ENCODE measurements around the gene SLC30A3. TPM values are rescaled to one million over a fixed set of nuclear protein-coding genes. Genes with fewer than 3 reads are reported as not detected.
A peak's percentile ranks its signal among the peaks of the same experiment; 100 is the strongest.

SLC30A3 gene
- total RNA-seq, 1 donor from 2014 or later = 0.82 TPM

DNA sequence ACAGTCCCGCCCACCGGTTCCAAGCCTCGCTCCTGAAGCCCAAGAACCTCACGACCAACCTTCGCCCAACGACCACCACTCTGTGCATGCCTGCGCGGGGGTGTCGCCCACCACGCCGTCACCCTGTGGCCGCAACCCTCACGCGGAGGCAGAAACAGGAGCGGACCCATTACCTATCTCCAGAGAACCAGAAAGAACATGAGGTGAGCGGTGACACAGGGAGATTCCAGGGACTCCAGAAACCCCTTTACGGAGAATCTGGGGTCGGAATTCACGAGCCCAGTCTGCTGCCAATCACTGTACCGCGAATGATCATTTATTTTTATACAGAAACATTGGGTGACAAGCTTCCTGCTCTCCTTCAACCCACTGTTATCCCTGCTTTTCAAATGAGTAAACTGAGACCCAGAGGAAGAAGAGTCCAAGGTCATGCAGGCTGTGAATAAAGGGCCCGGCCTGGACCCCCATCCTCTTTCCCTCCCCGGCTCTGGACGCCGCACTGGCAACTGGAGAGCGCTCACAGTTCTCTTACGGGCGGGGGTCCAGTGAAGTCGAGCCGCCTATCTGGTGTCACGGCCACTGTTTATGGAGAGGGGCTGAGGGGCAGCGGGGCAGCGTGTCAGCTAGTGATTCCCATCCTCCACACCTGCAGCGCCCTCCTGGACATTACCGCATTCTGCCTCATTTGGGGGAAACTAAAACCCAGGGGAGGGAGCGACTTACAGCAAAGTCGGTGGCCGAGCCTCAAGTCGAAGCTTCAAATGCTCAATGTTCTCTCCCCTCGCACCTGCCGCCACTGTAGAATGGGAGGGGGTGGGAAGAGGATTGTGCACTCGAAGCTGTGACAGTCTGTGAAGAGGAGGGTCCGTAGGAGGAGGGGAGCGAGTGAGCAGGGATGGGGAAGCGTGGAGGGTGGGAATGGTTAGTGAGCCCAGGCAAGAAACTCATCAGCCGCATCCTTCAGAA is 723 bp upstream of the SLC30A3 start:
- FAIRE-seq (no peak), DNase-seq (ENCODE audit: low spot score in 2 of 2) (peak; percentile 34 to 52)

DNA sequence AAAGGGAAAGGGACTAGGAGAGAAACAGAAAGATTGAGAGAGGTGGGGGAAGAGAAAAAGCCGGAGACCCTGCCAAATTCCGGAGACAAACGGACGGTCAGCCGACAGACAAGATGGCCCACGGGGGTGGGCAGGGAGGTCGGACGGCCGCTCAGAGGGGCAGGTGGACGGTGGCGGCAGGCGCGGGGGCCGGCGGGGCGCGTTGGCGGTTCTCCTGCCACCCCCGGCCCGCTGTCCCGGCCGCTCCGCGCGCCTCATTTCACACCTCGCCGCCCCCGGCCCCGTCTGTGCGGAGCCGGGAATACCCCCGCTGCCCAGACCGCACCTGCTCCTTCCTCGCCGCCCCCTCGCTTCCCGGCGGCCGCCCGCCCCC is 935 bp downstream of the SLC30A3 start:
- FAIRE-seq = no peak
- DNase-seq (ENCODE audit: low spot score in 2 of 2) = peak in 1 of 2 donors; percentile 34

DNA sequence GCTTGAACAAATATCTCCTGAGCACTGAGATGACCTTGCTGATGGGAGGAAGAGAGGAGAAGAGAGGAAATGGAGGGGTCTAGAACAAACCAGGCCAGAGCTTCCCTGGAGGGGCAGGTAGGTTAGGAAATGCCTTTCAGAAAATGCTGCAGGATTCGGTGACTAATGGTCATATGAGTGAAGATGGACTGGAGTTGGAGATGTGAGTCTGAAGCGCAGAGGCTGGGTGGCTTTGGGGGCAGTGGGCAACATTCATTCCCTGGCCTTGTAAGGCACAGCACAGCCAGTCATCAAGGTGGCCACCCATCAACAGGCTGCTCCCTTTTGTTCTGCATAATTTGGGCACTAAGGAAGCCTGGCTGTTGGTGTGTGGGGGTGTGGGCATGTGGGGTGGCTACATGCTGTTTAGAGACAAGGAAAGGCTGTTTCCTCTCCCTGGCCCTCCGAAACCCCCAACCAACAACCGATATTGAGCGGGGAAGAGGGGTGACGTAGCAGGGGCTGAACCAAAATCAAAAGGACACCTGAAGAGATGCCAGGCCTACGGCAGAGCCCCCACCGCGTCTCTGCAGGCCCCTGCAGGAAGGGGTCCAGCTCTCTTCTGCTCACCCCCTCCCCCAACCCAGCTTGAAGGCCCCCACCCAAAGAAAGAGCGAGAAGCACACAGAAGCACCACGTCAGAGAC is 1.5 kb downstream of the SLC30A3 start:
- FAIRE-seq (no peak), DNase-seq (ENCODE audit: low spot score in 2 of 2) (no peak)

DNA sequence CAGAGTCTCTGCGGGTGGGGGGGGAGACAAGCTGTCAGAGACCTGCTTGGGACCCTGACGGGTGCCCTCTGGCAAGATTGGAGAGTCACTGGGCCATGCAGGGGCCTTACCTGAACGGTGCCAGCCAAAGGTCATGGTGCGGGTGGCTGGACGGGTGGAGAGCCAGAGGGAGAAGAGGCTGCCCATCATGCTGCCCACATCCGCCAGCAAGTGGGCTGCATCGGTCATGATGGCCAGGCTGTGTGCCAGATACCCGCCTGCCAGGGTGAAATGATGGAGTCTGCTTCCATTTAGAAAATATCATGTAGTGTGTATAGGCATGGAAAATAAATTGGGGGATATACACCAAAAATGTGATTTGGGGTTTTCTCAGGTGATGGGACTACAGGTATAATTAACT is 4.8 kb downstream of the SLC30A3 start:
- FAIRE-seq (no peak), DNase-seq (ENCODE audit: low spot score in 2 of 2) (no peak)

DNA sequence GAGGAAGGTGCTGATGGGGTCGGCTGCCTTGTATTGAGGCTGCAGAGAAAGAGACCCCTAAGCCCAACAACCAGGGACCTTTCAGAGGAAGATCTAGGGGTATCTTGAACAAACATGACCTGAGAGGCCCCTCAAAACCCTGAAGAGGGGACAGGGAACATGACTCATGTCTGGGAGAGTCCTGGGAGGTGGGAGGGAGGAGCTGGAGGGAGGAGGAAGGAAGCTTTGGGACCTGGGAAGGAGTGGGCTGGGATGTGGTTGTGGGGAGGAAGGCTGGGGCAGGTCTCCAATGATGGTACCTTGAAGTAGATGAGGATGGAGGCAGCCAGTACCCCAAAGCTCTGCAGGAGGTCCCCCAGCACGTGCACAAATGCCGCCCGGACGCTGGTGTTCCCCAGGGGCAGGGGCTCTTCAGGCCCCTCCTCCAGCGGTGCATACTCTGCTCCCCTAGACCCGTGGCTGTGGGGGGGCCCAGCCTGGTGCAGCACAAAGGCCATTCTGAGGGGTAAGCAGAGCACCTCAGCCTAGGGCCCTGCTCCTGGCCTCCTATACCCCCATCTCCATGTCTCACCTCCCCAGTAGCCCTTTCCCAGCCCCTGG is 5.9 kb downstream of the SLC30A3 start:
- no peak for FAIRE-seq
- DNase-seq (ENCODE audit: low spot score in 2 of 2) = no peak

DNA sequence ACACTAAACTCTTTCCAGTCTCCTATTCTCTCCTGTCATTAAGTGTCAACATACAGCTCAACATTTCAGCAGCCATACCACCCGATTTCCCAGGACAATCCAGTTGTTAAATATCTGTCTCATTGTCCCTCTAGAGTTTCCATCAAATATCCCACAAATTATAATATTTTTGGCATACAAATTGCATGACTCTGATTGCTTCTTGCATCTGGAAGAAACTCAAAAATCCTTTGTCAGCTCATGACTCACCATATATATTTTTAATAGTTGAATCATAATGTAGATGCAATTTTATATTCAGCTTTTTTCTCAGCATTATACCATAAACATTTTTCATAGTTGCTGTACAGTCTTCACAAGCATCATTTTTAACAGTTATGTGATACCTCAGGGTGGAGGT is 7.2 kb downstream of the SLC30A3 start:
- DNase-seq (ENCODE audit: low spot score in 2 of 2) (no peak), FAIRE-seq (no peak)

DNA sequence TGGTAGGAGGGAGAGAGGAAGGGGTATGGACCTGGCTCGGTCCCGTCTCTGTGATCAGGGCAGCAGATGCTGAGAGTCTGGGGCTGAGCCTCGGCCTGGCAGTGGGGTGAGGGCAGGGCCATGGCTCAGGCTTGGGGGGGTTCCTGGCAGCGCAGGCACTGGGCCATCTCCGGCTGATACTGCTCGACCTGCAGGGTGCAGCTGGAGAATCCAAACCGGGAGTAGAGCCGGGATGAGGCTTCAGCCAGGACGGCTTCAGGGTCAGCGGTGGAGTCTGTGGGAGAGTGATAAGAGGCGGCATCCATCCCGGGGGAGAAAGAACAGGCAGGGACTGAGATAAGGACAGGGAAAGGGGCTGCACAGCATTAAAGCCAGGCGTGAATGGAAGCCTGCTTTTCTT is 7.7 kb downstream of the SLC30A3 start:
- DNase-seq (ENCODE audit: low spot score in 2 of 2) = no peak

DNA sequence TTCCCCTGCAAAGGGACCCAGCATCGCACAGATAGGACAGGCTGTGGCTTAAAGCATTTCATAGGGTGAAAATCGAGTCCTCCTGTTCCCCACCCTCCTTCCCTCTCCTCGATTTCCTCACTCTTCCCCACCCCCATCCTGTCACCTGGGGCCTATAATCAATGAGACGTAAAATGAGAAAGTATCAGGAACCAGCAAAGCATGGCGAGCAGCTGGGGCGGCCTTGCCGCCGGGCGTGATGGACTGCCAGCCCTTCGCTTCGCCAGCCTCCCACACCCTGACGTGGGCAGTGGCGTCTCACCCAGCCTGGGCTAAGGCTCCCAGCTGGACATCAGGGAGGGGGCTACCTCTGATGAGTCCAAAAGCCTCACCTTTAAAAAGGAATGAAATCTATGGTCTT is 11.1 kb downstream of the SLC30A3 start:
- FAIRE-seq (no peak), DNase-seq (ENCODE audit: low spot score in 2 of 2) (no peak)

More for the DNA sequence above, 7.7 kb downstream of the SLC30A3 start:
- FAIRE-seq = no peak

DNA sequence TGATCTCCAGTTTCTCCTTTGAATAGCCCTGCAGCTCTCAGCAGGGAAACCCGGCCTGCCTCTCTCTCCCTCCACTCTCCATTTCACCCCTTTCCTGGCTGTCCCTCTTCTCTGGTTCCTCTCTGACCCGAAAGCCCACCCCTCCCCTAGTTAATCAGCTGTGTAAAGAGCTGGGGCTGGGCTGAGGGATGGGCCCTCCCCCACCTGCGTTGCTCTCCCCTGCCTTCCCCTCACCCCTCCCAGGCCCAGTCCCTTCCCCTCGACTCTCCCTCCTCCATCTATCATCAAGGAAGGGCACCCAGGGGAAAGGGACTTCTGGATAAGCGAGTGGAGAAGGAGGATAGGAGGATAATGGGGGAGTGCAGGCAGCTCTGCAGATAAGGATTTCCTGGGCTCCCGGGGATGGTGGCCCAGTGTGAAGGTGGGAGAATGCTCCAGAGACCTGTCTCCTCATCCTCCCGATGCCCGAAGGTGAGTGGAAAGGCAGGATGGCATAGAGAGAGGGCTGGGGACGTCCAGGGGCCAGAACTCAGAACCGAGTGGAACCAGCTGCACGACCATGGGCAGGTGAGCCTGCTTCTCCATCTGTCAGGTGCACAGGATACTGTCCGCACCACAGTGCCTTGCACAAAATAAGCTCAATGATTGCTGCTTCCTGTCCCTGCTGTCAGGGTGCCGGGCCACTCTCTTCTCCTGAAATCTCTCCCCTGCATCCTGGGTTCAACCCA is 12.0 kb downstream of the SLC30A3 start:
- DNase-seq (ENCODE audit: low spot score in 2 of 2) (no peak), FAIRE-seq (no peak)

DNA sequence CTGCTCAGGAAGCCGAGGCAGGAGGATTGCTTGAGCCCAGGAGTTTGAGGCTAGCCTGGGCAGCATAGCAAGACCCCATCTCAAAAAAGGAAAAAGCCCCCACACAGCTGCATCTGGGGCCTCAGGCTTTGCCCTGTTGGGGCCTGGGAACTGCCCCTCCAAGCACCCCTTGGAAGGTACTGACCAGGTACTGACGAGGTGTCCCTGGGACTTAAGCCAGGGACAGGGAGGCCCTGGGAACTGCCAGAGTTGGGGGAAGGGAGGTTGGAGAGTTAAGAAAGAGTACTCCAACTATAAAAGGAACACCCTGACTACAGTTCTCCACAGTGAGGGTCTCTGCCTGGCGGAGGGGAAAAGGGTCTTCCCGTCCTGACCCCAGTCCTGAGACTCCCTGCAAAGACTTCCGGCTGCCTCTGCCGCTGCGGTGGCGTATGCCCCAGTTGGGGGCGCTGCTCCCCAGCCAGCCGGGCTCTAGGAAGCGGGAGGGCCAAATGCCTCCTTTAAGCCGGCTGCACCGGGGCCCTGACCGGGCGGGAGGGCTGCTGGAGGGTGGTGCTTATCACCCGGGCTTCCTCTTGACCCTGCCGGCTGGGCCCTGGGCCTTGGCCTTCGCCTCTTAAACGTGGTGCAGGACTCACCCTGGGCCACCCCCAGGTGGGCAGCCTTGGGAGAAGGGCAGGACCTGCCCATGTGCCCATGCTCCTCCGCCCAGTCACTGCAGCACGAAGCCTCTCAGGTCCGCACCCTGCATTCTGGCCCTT is 12.8 kb downstream of the SLC30A3 start:
- no peak for FAIRE-seq

DNA sequence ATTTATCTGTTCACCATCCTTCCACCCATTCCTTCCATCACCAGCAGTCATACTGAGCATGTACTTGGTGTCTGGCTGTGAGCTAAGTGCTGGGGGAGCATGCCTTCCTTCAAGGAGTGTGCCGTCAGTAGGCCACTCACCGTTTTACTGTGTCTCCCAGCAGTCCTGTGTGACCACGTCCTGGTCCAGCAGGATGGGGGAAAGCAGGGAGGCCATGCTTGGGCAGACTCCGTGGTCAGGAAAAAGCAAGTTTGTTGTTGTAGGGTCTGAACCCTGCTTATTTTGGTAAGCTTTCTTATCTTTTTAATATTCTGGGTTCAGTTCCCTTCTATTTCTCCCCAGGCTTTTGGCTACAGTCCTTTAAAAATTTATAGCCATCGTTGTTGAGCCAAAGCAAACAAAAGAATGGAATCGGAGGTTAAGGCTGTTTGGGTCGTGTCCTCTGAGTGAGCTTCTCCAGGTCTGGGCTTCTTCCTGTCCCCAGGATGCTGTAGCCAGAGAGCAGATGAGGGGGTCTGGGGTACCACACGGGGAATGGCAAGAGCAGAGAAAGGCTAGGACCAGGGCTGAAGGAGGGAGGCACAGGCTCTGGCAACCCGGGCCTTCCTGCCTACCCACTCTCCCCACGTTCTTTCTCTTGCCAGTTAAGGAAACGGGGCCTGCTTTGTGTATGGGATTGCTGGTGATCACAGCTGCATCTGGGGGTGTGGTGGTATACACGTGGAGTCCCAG is 13.5 kb downstream of the SLC30A3 start:
- FAIRE-seq = no peak

More for the DNA sequence above, 12.8 kb downstream of the SLC30A3 start:
- peak in 1 of 2 donors; percentile 60 for DNase-seq (ENCODE audit: low spot score in 2 of 2)

DNA sequence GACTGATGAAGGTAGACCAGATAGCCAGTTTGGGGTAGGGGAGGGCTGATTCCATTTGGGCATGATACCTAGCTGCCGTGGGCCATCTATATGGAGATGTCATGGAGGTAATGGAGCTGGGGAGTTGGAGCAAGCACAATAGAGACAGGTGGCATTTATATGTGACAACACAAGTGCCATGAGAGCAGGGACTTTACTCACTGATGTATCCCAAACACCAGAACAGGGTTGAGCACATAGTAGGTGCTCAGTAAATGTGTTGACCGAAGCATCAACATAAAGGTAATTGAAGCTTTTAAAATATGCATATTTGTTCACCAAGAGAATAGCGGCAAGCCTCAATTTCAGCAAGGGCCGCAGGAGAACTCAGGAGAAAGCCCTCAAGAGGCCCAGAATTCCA is 15.0 kb downstream of the SLC30A3 start:
- DNase-seq (ENCODE audit: low spot score in 2 of 2) (no peak), FAIRE-seq (no peak)

More for the DNA sequence above, 13.5 kb downstream of the SLC30A3 start:
- DNase-seq (ENCODE audit: low spot score in 2 of 2) = no peak

DNA sequence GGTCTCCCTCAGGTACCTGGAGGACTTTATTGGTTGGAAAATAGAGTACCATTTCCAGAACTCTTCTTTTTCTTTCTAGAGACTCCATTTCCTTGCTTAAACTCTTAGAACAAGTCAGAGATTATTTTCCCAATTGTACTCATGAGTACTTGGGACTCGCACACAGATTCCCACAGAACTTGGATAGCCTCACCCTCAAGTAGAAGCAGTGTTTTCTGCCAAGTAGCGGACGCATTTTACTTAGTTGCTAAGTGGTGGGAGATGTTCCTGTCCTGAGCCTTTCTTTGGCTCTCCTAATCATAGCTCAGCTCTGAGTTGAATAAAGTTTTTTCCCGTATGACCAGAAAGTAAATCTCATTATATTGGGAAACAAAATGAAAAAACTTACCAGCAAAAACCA is 17.2 kb downstream of the SLC30A3 start:
- DNase-seq (ENCODE audit: low spot score in 2 of 2) (no peak), FAIRE-seq (no peak)

DNA sequence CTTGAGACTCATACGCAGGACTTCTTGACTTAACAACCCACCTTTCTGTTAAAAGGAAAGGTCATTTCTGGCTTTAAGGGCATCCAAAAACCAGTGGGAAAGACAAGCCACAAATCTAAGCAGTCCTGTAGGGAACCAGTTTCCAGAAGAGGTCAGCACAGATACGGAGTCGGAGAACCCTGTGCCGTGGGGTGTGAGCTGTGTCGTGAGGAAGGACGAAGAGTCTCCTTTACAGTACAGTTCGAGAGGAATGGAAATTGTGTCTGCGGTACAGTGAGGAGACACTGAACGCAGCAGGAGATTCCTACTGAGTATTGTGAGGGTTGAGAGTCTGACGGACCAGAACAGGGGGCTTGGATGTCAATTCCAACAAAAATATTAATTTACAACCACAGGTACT is 17.7 kb downstream of the SLC30A3 start:
- FAIRE-seq = no peak
- DNase-seq (ENCODE audit: low spot score in 2 of 2) = no peak

DNA sequence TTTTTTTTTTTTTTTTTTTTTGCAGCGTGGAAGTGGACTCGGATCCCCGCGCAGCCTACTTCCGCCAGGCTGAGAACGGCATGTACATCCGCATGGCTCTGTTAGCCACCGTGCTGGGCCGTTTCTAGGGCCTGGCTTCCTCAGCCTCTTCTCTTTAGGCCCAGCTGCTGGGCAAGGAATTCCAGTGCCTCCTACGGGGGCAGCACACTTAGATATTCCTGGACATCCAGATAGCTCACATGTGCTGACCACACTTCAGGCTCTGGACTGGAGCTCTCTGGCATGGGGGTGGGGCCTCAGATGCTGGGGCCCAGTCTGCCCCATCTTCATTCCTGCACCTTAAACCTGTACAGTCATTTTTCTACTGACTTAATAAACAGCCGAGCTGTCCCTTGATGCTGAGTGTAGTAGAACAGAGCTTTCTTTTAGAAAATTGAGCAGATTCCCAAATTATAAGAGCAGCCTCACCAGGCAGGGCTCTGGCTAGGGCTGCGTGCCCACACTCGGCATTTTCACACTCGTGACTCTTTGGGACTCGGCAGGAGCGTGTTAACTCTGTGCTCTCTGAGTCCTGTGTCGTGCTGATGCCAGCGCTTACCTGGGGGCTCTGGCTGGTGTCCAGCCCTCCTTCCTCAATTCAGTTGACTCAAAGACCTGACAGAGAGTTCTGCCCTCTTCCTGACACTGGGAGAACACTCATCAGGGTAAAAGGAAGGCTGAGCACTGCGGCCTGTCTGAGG is 19.3 kb downstream of the SLC30A3 start:
- DNase-seq (ENCODE audit: low spot score in 2 of 2) (no peak), FAIRE-seq (no peak)

DNA sequence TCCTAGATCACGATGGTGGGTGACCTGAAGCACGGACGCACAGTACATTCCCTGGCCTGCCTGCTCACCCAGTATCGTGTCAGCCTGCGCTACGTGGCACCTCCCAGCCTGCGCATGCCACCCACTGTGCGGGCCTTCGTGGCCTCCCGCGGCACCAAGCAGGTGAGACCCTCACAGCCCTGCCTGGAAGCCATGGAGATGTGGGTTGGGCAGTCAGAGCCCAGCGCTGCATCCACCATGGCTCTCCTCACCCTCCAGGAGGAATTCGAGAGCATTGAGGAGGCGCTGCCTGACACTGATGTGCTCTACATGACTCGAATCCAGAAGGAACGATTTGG is 20.3 kb downstream of the SLC30A3 start:
- DNase-seq (ENCODE audit: low spot score in 2 of 2) = no peak
- FAIRE-seq = no peak

DNA sequence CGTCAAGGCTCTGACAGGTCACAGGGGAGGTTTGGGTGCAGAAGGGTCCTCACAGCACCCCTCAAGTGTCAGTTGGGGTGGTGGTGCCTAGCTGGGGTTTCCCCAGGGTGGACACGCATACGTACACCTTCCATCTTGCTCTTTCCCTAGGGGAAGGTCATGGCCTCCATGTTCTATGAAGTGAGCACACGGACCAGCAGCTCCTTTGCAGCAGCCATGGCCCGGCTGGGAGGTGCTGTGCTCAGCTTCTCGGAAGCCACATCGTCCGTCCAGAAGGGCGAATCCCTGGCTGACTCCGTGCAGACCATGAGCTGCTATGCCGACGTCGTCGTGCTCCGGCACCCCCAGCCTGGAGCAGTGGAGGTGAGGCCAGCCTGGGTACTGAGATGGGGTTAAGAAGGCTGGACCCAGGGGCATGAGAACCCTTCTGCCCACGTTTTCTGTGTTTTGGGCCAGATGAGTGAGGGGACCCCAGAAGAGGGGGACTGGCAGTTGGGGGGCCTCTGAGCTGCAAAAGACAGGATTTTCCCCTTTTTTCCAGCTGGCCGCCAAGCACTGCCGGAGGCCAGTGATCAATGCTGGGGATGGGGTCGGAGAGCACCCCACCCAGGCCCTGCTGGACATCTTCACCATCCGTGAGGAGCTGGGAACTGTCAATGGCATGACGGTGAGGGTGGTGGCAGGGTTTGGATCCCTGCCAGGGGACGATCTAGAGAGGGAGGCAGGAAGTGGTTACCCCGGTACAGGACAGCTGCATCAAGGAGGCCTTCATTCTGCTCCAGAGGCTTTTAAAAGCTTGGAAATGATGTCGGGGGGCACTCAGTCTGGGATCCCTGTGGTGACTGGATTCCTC is 20.9 kb downstream of the SLC30A3 start:
- FAIRE-seq = no peak

DNA sequence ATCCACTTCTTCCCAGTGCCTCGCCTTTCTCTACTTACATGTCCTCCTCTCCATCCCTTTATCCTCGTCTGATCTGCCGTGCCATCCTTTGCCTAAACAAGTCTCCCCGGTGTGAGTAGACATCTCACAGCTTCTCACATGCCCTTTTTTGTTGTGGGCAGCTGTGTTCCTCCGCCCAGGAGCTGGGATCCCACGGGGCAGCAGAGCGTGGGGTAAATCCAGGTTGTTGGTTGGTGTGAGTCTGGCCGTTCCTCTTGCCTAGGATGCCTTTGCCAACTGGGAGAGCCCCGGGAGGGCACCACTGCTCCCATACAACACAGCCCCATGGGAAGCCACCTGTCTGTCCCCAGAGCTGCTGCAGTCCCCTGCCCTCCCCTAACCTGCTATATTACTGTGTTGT is 22.4 kb downstream of the SLC30A3 start:
- FAIRE-seq = no peak
- DNase-seq (ENCODE audit: low spot score in 2 of 2) = no peak

More for the DNA sequence above, 20.9 kb downstream of the SLC30A3 start:
- no peak for DNase-seq (ENCODE audit: low spot score in 2 of 2)
